ENCODE measurements around the gene PVALB. TPM values are rescaled to one million over a fixed set of nuclear protein-coding genes. Genes with fewer than 3 reads are reported as not detected.

Gene PVALB
- total RNA-seq, 1 donor from 2014 or later: not detected

GRCh38 chr22:36781656-36782627, 34.9 kb downstream of the PVALB start:
- DNase-seq (ENCODE audit: low spot score): peak; percentile 92
- intact Hi-C loops (cut with DNase I): loop anchor here (2.0 to 5.0 kb wide), 4 partner anchors 73 to 415 kb away; no protein-coding TSS in a partner anchor

GRCh38 chr22:36778020-36778419, 38.8 kb downstream of the PVALB start:
- intact Hi-C loops (cut with DNase I): loop anchor here (10.0 kb wide), 2 partner anchors 233 to 387 kb away; no protein-coding TSS in a partner anchor
- DNase-seq (ENCODE audit: low spot score): no peak

DNA sequence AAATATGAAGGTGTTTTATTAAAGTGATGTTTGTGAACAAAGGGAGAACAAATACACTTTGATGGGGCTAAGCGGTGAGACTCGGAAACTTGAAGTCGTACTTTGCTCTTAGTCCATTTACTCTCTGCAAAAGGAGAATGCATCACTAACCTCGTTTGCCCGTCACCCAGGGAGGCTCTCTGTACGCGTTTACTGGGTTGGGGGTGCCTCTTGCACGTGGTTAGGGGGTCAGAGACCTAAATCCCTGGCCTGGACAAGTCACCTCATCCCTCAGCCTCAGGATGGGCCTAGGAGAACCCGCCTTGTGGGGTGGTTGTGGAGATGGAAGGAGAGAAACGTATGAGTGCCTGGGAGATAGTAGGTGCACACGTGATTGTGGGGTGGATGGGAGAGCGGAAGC, 40.1 kb downstream of the PVALB start:
- no peak for DNase-seq (ENCODE audit: low spot score)
- intact Hi-C loops (cut with DNase I): loop anchor here (10.0 kb wide), 2 partner anchors 232 to 388 kb away; no protein-coding TSS in a partner anchor

DNA sequence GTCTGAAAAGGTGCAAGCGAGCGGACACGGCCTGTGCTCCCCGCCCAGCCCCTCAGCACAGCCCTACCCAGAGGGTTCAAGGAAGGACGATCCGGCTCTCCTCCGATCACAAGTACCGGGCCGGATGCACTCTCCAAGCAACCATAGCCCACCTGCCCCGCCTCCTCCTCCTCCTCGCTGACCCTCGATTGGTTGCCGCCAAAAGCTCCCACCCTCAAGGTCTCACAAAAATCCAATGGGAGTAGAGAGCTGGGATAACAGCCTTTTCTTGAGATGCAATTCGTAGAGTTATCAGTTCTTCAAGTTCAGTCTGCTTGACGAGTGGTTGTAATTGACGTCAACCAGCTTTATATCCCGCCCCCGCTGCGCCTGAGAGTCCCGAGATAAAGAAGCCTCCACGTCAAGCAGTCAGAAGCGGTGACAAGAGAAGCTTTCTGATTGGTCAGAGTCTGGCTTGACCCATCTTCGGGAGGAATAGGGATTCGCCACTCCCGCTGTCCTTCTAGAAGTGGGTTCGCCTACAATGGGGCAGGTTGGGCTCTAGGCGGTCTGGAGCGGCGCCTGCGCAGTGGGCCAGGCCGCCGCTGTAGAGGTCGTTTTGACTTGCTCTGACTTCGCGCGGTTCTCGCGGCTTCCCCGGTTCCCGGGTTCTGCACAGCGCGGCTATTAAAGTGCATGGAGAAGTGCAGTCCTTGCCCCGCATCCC, 40.7 kb downstream of the PVALB start, which contains the start of gene IFT27:
TSS of gene IFT27 (minus strand) at position 156 of the 706 bp plus-strand sequence. CDS start 412 bp downstream, outside the sequence.
- peak; percentile 98 for DNase-seq (ENCODE audit: low spot score)
- intact Hi-C loops (cut with DNase I): loop anchor here (10.0 kb wide), 2 partner anchors 231 to 389 kb away; no protein-coding TSS in a partner anchor

- DNase-seq (ENCODE audit: low spot score): no peak
- intact Hi-C loops (cut with DNase I): loop anchor here (10.0 kb wide), 2 partner anchors 231 to 389 kb away; no protein-coding TSS in a partner anchor
Measured at GRCh38 chr22:36775586-36775963, 41.3 kb downstream of the PVALB start.

DNA sequence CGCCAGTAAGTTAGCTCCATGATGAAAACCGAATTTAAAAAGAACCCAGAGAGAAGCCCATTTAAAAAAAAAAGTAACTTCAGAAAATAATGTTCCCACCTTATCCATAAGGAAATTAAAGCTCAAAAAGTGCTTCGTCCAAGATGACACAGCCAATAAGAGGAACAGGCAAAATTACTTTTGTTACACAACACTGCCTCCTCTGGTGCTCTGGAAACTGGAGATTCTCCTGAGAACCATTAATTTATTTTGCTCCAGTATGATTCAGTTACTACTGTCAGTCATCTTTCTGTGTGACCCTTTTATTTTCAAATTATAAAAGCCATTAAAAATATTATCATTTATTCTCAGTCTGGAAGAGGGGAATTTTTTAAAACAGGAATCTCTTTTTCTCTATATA, 42.9 kb downstream of the PVALB start:
- intact Hi-C loops (cut with DNase I): loop anchor here (10.0 kb wide), 2 partner anchors 229 to 391 kb away; no protein-coding TSS in a partner anchor
- DNase-seq (ENCODE audit: low spot score): no peak

DNA sequence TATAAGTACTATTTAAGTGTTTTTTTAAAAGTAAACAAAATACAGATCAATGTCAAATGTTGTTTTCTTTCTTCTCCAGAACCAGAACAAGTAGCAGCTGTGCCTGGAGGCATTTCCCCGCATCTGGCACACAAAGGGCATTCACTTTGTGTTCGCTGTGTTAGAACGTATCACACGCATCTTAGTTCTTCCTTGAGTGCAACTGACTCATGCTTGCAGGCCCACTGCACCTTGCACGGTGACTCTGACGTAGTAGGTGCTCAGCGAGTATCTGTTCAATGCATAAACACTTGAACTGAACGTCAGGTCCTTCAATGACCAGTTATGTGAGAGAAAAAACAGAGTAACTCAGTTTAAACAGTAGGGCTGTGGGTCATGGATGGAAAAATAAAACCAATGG, 44.4 kb downstream of the PVALB start:
- DNase-seq (ENCODE audit: low spot score): no peak
- intact Hi-C loops (cut with DNase I): loop anchor here (10.0 kb wide), 2 partner anchors 228 to 392 kb away; no protein-coding TSS in a partner anchor

GRCh38 chr22:36771356-36772063, 45.3 kb downstream of the PVALB start:
- intact Hi-C loops (cut with DNase I): loop anchor here (10.0 kb wide), 2 partner anchors 227 to 393 kb away; no protein-coding TSS in a partner anchor
- DNase-seq (ENCODE audit: low spot score): peak; percentile 44

GRCh38 chr22:36770513-36771231, 46.2 kb downstream of the PVALB start:
- DNase-seq (ENCODE audit: low spot score): peak; percentile 70
- intact Hi-C loops (cut with DNase I): loop anchor here (10.0 kb wide), 2 partner anchors 226 to 394 kb away; no protein-coding TSS in a partner anchor

DNA sequence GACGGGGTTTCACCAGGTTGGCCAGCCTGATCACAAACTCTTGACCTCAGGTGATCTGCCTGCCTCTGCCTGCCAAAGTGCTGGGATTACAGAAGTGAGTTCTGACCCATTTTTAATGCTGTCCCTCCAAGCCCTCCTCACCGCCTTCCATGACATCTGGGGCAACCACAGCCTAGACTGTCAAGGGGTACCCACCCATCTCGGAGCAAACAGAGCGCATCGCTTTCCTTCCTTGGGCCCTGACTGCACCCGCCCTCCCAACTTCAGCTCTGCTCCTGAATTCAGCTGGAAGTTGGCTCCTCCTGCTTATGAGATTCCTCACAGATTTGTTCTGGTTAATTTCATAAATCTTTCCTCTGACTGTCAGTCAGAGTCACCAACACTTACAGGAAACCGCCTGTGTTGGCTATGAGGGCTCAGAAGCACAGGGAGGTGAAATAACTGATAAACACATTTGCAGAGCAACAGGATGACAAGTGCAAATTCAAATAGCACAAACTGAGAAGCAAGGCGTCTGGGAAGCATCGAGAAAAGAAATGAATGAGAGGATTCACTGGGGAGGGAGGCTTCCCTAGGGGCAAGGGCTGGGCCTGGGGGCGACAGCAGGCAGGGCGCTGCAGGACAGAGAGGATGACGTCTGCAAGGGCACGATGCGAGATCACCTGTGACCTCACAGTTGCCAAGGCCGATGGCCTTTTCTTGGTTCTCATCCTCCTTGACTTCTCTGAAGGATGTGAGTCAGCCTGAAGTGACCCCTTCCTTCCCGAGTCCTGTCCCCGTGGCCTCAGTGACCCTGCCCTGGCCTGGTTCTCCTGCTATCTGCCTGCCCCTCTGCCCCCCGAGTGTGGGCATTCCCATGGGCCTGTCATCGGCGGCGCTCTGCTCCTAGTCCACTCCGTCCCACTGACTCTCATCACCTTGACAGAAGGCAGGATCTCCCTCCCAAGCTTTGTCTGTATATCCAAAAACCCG, 47.0 kb downstream of the PVALB start:
- intact Hi-C loops (cut with DNase I): loop anchor here (10.0 kb wide), 2 partner anchors 225 to 395 kb away; no protein-coding TSS in a partner anchor
- peak; percentile 27 for DNase-seq (ENCODE audit: low spot score)

DNA sequence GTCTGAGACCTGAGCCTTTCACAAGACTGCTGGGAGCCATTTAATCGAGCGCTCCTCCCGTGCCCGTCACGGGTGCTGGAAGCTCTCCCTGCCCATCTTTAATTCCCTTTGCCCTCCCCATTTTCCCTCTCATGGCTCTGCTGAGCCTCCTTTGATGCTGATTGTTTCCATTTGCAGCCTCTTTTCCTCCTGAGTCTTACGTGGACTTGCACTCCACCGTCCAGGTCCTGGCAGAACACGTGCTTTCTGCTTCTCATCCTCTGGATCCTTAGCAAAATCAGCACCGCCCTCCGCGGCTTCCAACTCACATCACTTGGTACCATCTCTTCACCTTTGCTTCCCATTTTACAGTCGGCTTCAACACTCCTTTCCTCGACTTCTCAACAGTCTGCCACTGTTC, 48.2 kb downstream of the PVALB start:
- intact Hi-C loops (cut with DNase I): no loop called here
- DNase-seq (ENCODE audit: low spot score): peak; percentile 24

- no peak for DNase-seq (ENCODE audit: low spot score)
- intact Hi-C loops (cut with DNase I): no loop called here
Measured at GRCh38 chr22:36768141-36768540, 48.7 kb downstream of the PVALB start.

- peak; percentile 20 for DNase-seq (ENCODE audit: low spot score)
- intact Hi-C loops (cut with DNase I): no loop called here
Measured at GRCh38 chr22:36767035-36767775, 49.6 kb downstream of the PVALB start.

DNA sequence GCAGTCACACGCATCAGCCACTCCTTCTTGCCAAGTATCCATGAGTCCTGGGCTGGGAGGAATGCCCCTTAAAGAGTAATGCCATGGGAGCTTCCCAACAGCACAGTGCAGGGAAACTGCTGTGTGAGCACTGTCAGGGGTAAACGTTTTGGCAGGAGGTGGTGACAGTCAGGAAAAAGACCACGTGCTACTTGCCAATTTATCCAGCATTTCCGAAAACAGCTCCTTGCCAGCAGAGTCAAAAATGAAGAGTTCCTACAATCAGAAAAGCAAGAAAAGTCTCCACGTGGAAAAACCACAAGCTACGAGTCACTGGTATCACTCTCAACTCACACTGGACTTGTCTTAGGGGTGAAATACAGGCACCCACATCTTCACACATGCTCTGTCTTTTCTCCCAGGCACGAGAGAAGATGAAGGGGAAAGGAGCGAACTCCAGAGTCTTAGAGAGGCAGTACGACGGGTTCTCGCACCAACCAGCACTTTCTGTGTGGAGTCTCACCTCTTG, 50.8 kb downstream of the PVALB start:
- DNase-seq (ENCODE audit: low spot score): peak; percentile 26
- intact Hi-C loops (cut with DNase I): no loop called here

DNA sequence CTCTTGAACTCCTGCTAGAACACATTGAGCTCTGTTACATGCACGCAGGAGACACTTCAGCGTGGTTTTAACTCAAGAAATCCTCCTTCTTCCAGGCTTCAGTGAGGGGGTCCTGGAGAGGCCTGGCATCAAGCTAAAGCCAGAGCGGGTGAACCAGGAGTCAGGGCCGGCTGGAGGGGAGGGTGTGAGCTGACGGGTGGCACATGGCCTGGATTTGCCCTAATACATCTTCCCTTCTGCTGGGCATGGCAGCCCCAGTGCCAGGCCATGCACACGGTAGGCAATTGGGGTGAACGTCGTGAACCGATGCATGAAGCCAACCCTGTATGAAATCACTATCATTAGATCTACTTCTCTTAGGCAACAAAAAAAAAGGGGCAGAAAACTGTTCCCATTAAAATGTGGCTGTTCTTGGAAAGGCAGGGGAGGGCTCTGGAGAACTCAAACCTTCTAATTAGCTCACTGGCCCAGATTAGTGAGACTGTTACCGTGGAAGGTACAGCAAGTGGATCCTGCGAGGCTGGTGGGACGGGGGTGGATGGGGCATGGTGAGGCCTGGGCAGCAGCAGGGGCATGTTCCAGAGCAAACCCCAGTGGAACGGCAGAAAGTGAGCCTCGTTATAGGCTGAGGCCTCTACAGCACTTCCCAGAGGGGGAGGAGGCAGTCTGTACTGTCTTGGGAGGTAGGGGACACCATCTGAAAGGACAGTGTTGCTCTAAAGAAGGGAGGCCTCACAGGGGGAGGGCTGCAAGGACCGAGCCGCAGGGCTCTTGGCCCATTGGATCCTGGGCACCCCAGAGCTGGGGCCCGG, 51.5 kb downstream of the PVALB start:
- intact Hi-C loops (cut with DNase I): no loop called here

GRCh38 chr22:36764641-36765040, 52.2 kb downstream of the PVALB start:
- DNase-seq (ENCODE audit: low spot score): peak; percentile 19
- intact Hi-C loops (cut with DNase I): no loop called here

More for the DNA sequence above, 51.5 kb downstream of the PVALB start:
- peak; percentile 51 for DNase-seq (ENCODE audit: low spot score)
